ENCODE results near the gene IQSEC1. TPM values are rescaled to one million over a fixed set of nuclear protein-coding genes. Genes with fewer than 3 reads are reported as not detected.

Gene IQSEC1
- total and polyA plus RNA-seq, 9 of the 15 experiments (the other 6 are each of a cell fraction or from before 2014, with no cell fraction given) = 0.56 to 39.0 (median 6.8) TPM

GRCh38 chr3:13011573-13012220 lies 61.5 kb downstream of the IQSEC1 start (continued):
- no peak for TF ChIP-seq ZNF280A (IDR thresholded peaks at IDR 0.05; ENCODE audit: low read depth, partially characterized antibody)
- no peak for TF ChIP-seq PKNOX1 (IDR thresholded peaks at IDR 0.05)
- no peak for TF ChIP-seq ZBTB1 (CRISPR knock-in tag; IDR thresholded peaks at IDR 0.05; ENCODE audit: borderline replicate concordance, low read depth)
- TF ChIP-seq TCF15 (CRISPR knock-in tag; IDR thresholded peaks at IDR 0.05) = peak; percentile 57; the same call in 1 of the 2 replicates
- TF ChIP-seq ZNF224 (CRISPR knock-in tag; IDR thresholded peaks at IDR 0.05) = no peak
- TF ChIP-seq ZNF175 (CRISPR knock-in tag; IDR thresholded peaks at IDR 0.05; ENCODE audit: low read depth) = 0 out of 2 replicates have a peak, but pooled peaks have one; percentile 35
- no peak for TF ChIP-seq E2F5 (CRISPR knock-in tag; IDR thresholded peaks at IDR 0.05)
- no peak; the same call in 1 of the 2 replicates for TF ChIP-seq TEAD2 (tag; IDR thresholded peaks at IDR 0.05)
- no peak for TF ChIP-seq POU5F1 (IDR thresholded peaks at IDR 0.05; ENCODE audit: borderline replicate concordance, low read depth, low read length, partially characterized antibody)
- TF ChIP-seq PYGO2 (tag; IDR thresholded peaks at IDR 0.05) = no peak
- no peak for TF ChIP-seq GTF2F1 (IDR thresholded peaks at IDR 0.05; ENCODE audit: low read depth, low read length)
- no peak for TF ChIP-seq SNRNP70 (optimal IDR thresholded peaks at IDR 0.05; ENCODE audit: low read depth, low read length)
- no peak for TF ChIP-seq STAT5A (IDR thresholded peaks at IDR 0.05; ENCODE audit: borderline replicate concordance, low read length)
- TF ChIP-seq SMARCB1 (IDR thresholded peaks at IDR 0.05; ENCODE audit: insufficient read length, low read depth) = no peak
- no peak for TF ChIP-seq NFIC (IDR thresholded peaks at IDR 0.05)
- no peak for TF ChIP-seq NR0B1 (IDR thresholded peaks at IDR 0.05; ENCODE audit: partially characterized antibody)
